ENCODE results near the gene ARID5B. TPM values are rescaled to one million over a fixed set of nuclear protein-coding genes. Genes with fewer than 3 reads are reported as not detected.

ARID5B gene
- total RNA-seq, 2 donors from 2014 or later: 67.9 to 90.1 TPM

- H3K4me1 ChIP-seq (replicated peaks): peaks cover 7% of the 10 kb centered on the region
- intact Hi-C loops (cut with DNase I): no loop called here
- H3K27ac ChIP-seq: peak overlapping the region; percentile 46 to 56
- H3K36me3 ChIP-seq: no peaks in the 10 kb centered on the region
- H3K4me3 ChIP-seq: no peak overlapping the region
- H3K27me3 ChIP-seq (replicated peaks; ENCODE audit: insufficient read depth): no peaks in the 10 kb centered on the region
- no peak for TF ChIP-seq CTCF (IDR thresholded peaks at IDR 0.05)
- TF ChIP-seq POLR2AphosphoS5 (IDR thresholded peaks at IDR 0.05): peak; percentile 61
- peak; percentile 39 for DNase-seq (ENCODE audit: low spot score)
- H3K9me3 ChIP-seq: no peaks in the 10 kb centered on the region
- WGBS: 25% methylated on average over 6 of the region's 6 CpGs
Measured at GRCh38 chr10:61923210-61923949, 21.9 kb downstream of the ARID5B start.

- intact Hi-C loops (cut with DNase I): no loop called here
- Histone ChIP-seq H3K4me1 (replicated peaks) (peaks cover 7% of the 10 kb centered on the region), H3K36me3 (no peaks in the 10 kb centered on the region), H3K9me3 (no peaks in the 10 kb centered on the region), H3K27ac (peak overlapping the region; percentile 46 to 56), H3K4me3 (no peak overlapping the region), H3K27me3 (replicated peaks; ENCODE audit: insufficient read depth) (no peaks in the 10 kb centered on the region)
- 71% methylated on average over 2 of the region's 2 CpGs for WGBS
- TF ChIP-seq CTCF (IDR thresholded peaks at IDR 0.05) (no peak), POLR2A (IDR thresholded peaks at IDR 0.05) (no peak), POLR2AphosphoS5 (IDR thresholded peaks at IDR 0.05) (no peak)
- DNase-seq (ENCODE audit: low spot score): no peak
Measured at GRCh38 chr10:61923950-61924274, 22.4 kb downstream of the ARID5B start.

GRCh38 chr10:61929555-61929954 is 28.1 kb downstream of the ARID5B start:
- Histone ChIP-seq H3K27ac (no peak overlapping the region), H3K4me3 (no peak overlapping the region), H3K36me3 (no peaks in the 10 kb centered on the region), H3K27me3 (replicated peaks; ENCODE audit: insufficient read depth) (no peaks in the 10 kb centered on the region), H3K9me3 (no peaks in the 10 kb centered on the region), H3K4me1 (replicated peaks) (peaks cover 5% of the 10 kb centered on the region)
- intact Hi-C loops (cut with DNase I): no loop called here
- WGBS: 89% methylated on average over 4 of the region's 4 CpGs
- no peak for TF ChIP-seq POLR2A (IDR thresholded peaks at IDR 0.05)
- TF ChIP-seq POLR2AphosphoS5 (IDR thresholded peaks at IDR 0.05): no peak
- no peak for TF ChIP-seq CTCF (IDR thresholded peaks at IDR 0.05)
- DNase-seq (ENCODE audit: low spot score): no peak

- 95% methylated on average over 6 of the region's 6 CpGs for WGBS
- no peaks in the 10 kb centered on the region for H3K9me3 ChIP-seq
- H3K4me3 ChIP-seq: no peak overlapping the region
- H3K27ac ChIP-seq: peak overlapping the region in 1 of 2 donors; percentile 80
- H3K4me1 ChIP-seq (replicated peaks): peaks cover 9% of the 10 kb centered on the region
- intact Hi-C loops (cut with DNase I): no loop called here
- H3K27me3 ChIP-seq (replicated peaks; ENCODE audit: insufficient read depth): no peaks in the 10 kb centered on the region
- TF ChIP-seq CTCF (IDR thresholded peaks at IDR 0.05) (no peak), POLR2AphosphoS5 (IDR thresholded peaks at IDR 0.05) (no peak), POLR2A (IDR thresholded peaks at IDR 0.05) (no peak)
- no peaks in the 10 kb centered on the region for H3K36me3 ChIP-seq
- no peak for DNase-seq (ENCODE audit: low spot score)
Measured at GRCh38 chr10:61931620-61932332, 30.3 kb downstream of the ARID5B start.

Measured in prostate gland (tissue), 2 donors.